ENCODE results near the gene CFAP74. TPM values are rescaled to one million over a fixed set of nuclear protein-coding genes. Genes with fewer than 3 reads are reported as not detected.

Gene CFAP74
- total RNA-seq, 1 experiment from 2014 or later = not detected

GRCh38 chr1:2024451-2024850, 20.9 kb upstream of the CFAP74 start:
- Mint-ChIP-seq H3K4me1 (ENCODE audit: low read depth, unreplicated experiment) (no peaks in the 10 kb centered on the region), H3K36me3 (ENCODE audit: insufficient read depth, unreplicated experiment) (no peaks in the 10 kb centered on the region), H3K27me3 (ENCODE audit: unreplicated experiment) (peaks cover 51% of the 10 kb centered on the region), H3K27ac (ENCODE audit: unreplicated experiment) (no peak overlapping the region), H3K9me3 (ENCODE audit: low read depth, unreplicated experiment) (no peaks in the 10 kb centered on the region), H3K4me3 (ENCODE audit: low read depth, unreplicated experiment) (no peak overlapping the region)
- intact Hi-C loops (cut with micrococcal nuclease; ENCODE audit: unreplicated experiment) = no loop called here
- BruUV-seq (replicated peaks) = no TSS peak
- CTCF ChIA-PET = no interaction called here
- DNase-seq = no peak
- no peak for TF ChIP-seq CTCF (IDR thresholded peaks at IDR 0.05; ENCODE audit: unreplicated experiment)

- Mint-ChIP-seq H3K4me1 (ENCODE audit: low read depth, unreplicated experiment) (no peaks in the 10 kb centered on the region), H3K36me3 (ENCODE audit: insufficient read depth, unreplicated experiment) (no peaks in the 10 kb centered on the region), H3K27ac (ENCODE audit: unreplicated experiment) (no peak overlapping the region), H3K4me3 (ENCODE audit: low read depth, unreplicated experiment) (no peak overlapping the region), H3K27me3 (ENCODE audit: unreplicated experiment) (peaks cover 56% of the 10 kb centered on the region), H3K9me3 (ENCODE audit: low read depth, unreplicated experiment) (no peaks in the 10 kb centered on the region)
- DNase-seq = no peak
- intact Hi-C loops (cut with micrococcal nuclease; ENCODE audit: unreplicated experiment) = no loop called here
- CTCF ChIA-PET = no interaction called here
- BruUV-seq (replicated peaks) = no TSS peak
- TF ChIP-seq CTCF (IDR thresholded peaks at IDR 0.05; ENCODE audit: unreplicated experiment) = no peak
Observed at GRCh38 chr1:2023187-2023586, 19.6 kb upstream of the CFAP74 start.

GRCh38 chr1:2022063-2022770, 18.6 kb upstream of the CFAP74 start:
- no peak for DNase-seq
- Mint-ChIP-seq H3K27me3 (ENCODE audit: unreplicated experiment) (peaks cover 65% of the 10 kb centered on the region), H3K9me3 (ENCODE audit: low read depth, unreplicated experiment) (no peaks in the 10 kb centered on the region), H3K4me1 (ENCODE audit: low read depth, unreplicated experiment) (no peaks in the 10 kb centered on the region), H3K27ac (ENCODE audit: unreplicated experiment) (no peak overlapping the region), H3K36me3 (ENCODE audit: insufficient read depth, unreplicated experiment) (peaks cover 10% of the 10 kb centered on the region), H3K4me3 (ENCODE audit: low read depth, unreplicated experiment) (no peak overlapping the region)
- TF ChIP-seq CTCF (IDR thresholded peaks at IDR 0.05; ENCODE audit: unreplicated experiment) = no peak
- intact Hi-C loops (cut with micrococcal nuclease; ENCODE audit: unreplicated experiment) = no loop called here
- no TSS peak for BruUV-seq (replicated peaks)
- CTCF ChIA-PET = no interaction called here

- no peak for DNase-seq
- no peaks in the 10 kb centered on the region for H3K9me3 Mint-ChIP-seq (ENCODE audit: low read depth, unreplicated experiment)
- no peak overlapping the region for H3K4me3 Mint-ChIP-seq (ENCODE audit: low read depth, unreplicated experiment)
- CTCF ChIA-PET = no interaction called here
- H3K27ac Mint-ChIP-seq (ENCODE audit: unreplicated experiment) = no peak overlapping the region
- no peaks in the 10 kb centered on the region for H3K4me1 Mint-ChIP-seq (ENCODE audit: low read depth, unreplicated experiment)
- no peak for TF ChIP-seq CTCF (IDR thresholded peaks at IDR 0.05; ENCODE audit: unreplicated experiment)
- intact Hi-C loops (cut with micrococcal nuclease; ENCODE audit: unreplicated experiment) = no loop called here
- peaks cover 12% of the 10 kb centered on the region for H3K36me3 Mint-ChIP-seq (ENCODE audit: insufficient read depth, unreplicated experiment)
- H3K27me3 Mint-ChIP-seq (ENCODE audit: unreplicated experiment) = peaks cover 72% of the 10 kb centered on the region
- no TSS peak for BruUV-seq (replicated peaks)
Observed at GRCh38 chr1:2021550-2021949, 18.0 kb upstream of the CFAP74 start.

Measured in Calu3 (cell line).